GM19467 (cell line): Measurements from ENCODE around the gene VPS26A.
A peak's percentile ranks its signal among the peaks of the same experiment; 100 is the strongest.
"Not testable (repeated sequence)": the region's sequence is repeated elsewhere in the genome, so short reads cannot be mapped to it uniquely, and the experiment has no call there.

Experiments used
- ATAC-seq: cut with Tn5 transposase; IDR thresholded peaks from one replicate; pipeline ENCODE4 v1.9.1; 2021; ENCODE audit warnings: mild to moderate bottlenecking, moderate library complexity; ENCODE audit not compliant: unreplicated experiment

Gene VPS26A

DNA sequence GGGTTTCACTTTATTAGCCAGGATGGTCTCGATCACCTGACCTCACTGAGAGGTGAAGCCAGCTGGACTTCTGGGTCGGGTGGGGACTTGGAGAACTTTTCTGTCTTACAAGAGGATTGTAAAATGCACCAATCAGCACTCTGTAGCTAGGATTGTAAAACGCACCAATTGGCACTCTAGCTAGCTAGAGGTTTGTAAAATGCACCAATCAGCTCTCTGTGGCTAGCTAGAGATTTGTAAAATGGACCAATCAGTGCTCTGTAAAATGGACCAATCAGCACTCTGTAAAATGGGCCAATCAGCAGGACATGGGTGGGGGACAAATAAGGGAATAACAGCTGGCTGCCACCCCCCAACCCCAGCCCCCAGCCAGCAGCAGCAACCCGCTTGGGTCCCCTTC lies 51.3 kb downstream of the VPS26A start:
- ATAC-seq = not testable (repeated sequence)

DNA sequence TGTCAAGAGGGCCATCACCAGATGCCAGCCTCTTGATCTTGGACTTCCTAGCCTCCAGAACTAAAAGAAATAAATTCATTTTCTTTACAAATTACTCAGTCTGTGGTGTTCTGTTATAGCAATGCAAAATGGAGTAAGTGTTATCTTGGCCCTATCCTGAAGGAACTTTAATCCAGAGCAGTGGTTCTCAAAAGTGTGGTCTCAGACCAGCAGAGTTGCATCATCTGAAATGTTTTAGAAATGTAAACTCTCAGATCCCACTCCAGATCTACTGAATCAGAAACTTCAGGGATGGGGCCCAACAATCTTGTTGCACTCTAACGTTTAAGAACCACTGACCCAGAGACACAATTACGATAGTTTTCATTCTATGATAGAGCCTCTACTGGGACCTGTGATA lies 52.8 kb downstream of the VPS26A start:
- ATAC-seq = no peak

DNA sequence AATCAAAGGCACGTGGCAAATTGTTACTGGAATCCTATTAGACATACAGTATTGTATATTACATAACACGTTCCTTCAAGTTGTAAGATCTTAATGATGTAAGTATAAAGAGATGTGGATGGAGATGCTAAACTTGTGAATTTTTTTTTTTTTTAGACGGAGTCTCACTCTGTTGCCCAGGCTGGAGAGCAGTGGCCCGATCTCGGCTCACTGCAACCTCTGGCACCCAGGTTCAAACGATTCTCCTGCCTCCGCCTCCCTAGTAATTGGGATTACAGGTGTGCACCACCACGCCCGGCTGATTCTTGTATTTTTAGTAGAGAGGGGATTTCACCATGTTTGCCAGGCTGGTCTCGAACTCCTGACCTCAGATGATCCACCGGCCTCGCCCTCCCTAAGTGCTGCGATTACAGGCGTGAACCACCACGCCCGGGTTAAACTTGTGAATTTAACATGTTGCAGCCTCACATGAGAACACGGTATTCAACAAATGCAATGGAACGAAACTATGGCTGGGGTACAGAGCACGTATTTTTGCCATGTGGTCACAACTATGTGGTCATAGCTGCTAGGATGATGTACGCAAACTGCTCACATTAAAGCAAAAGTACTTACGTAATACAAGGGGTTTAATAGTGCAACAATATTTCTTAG lies 55.2 kb downstream of the VPS26A start:
- peak; percentile 24 for ATAC-seq

DNA sequence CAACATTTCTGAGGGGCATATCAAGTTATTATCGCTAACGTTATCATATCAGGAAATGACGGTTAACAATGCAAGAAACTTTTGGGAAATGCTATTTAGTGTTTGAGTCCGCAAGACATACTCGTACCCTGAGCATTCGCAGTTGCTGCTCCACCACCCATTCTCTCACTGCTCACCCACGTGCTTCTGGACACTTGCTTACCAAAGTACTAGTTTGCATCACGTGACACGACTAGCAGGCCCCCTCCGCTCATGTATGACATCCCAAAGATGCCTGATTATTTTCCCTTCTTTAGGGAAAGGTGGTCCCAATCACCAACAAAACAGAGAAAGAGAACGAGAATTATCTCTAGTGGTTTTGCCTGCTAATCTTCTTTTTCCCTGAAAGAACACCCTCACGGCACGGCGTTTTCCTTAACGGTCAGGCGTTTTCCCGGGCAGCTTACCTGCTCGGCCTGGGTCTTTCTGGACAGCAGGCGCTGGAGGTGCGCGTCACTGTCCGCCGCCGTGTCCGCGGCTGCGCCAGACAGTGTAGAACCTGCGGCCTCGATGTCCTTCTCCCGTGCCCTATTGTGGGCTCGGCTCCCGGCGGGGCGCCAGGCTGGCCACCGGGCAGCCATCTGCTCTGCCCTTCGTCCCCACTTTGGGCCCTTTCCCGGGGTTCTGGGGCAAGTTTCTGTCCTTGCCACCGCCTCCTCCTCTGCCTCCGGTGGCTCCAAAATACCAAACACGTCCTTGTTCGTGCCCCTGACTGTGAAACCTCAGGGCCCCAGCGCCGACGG lies 56.0 kb downstream of the VPS26A start, which contains the start of gene SUPV3L1:
Gene SUPV3L1, plus strand, starts transcription at position 492 of the 782 bp plus-strand sequence. Its CDS starts 58 bp downstream, at position 550.
- peak; percentile 80 for ATAC-seq

- ATAC-seq = no peak
Measured at GRCh38 chr10:69180525-69181204, 56.7 kb downstream of the VPS26A start.

- ATAC-seq = no peak
Measured at GRCh38 chr10:69181433-69181832, 57.5 kb downstream of the VPS26A start.

- ATAC-seq = no peak
Measured at GRCh38 chr10:69182005-69182404, 58.0 kb downstream of the VPS26A start.

- no peak for ATAC-seq
Measured at GRCh38 chr10:69186524-69186923, 62.5 kb downstream of the VPS26A start.

DNA sequence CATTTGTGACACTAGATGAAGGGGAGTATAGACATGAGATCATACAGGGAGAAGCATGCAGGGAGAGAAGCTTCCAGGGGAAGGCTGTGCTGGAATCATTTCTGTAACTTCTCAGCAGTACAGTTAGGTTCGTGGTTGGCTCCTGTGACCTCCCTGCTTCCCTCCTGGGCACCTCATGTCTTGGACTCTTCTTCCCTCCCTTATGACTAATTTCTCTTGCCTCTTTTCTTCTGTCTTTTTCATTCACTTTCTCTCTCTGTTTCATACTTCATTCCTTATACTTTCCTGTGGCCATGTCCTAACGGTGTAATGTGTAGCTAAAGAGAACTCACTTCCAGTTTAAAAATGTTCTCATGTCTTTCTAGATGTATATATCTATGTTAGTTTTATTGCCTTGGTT lies 77.1 kb downstream of the VPS26A start:
- no peak for ATAC-seq

DNA sequence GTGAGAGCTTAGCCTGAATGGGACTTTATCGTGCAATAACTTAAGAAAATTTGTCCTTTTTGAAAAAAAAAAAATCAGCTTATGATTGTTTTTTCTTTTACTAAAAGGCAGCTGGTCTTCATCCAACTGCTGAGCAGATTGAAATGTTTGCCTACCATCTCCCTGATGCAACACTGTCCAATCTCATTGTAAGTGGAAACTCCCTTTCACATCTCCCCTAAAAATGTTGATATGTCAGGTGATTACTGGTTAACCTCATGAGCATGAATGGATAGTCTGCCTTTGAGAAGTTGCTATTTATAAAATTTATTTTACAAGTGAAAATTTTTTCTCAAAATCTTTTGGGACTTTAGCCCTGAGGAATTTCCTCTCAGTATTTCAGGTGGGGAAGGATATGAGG lies 78.4 kb downstream of the VPS26A start:
- no peak for ATAC-seq

- ATAC-seq = no peak
Measured at GRCh38 chr10:69208761-69209160, 84.8 kb downstream of the VPS26A start.

DNA sequence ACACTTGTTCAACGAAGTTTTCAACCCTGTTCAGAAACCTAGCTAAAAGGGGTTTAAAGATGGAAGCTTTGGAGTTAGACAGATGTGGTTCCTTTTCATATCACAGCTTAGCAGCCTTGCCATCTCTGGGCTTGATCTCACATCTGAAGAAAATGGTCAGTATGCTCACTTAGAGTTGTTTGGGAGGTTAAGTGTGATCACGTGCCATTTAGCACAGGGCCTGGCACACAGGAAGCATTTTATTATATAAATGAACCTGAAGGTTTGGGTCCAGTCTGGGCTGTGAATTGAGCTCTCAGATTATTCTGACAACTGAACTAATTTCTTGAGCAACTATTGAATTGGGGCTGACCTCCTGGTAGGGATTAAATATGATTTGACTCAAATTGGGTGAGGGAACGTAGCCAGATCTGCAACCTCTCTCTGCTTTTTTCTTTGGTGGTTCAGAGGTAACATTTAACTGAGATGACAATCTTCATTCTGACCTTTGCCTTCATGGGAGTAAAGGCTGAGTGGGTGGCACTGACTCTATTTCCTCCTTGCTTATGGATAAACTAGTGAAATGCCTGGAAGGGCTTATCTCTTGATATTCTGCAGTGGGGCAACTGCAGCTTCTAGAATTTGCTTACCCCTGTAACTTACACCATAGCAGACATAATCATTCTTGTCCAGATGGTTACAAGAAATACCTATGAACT lies 86.0 kb downstream of the VPS26A start:
- no peak for ATAC-seq

GRCh38 chr10:69211104-69211503 lies 87.1 kb downstream of the VPS26A start:
- no peak for ATAC-seq

DNA sequence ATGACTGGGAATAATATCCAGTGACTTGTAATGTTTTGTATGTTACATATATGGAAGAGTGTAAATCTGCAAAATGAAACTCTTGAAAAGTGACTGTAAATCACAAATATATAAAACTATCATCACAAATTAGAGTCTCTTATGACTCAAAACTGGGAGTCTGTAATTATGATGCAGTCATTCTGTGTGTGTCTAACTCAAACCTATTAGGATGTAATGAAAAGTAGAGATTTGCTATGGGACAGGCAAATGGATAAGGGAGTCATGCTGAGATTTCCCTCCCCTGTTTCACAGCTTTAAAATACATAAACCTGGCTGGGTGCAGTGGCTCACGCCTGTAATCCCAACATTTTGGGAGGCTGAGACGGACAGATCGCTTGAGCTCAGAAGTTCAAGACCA lies 87.5 kb downstream of the VPS26A start:
- ATAC-seq = no peak

DNA sequence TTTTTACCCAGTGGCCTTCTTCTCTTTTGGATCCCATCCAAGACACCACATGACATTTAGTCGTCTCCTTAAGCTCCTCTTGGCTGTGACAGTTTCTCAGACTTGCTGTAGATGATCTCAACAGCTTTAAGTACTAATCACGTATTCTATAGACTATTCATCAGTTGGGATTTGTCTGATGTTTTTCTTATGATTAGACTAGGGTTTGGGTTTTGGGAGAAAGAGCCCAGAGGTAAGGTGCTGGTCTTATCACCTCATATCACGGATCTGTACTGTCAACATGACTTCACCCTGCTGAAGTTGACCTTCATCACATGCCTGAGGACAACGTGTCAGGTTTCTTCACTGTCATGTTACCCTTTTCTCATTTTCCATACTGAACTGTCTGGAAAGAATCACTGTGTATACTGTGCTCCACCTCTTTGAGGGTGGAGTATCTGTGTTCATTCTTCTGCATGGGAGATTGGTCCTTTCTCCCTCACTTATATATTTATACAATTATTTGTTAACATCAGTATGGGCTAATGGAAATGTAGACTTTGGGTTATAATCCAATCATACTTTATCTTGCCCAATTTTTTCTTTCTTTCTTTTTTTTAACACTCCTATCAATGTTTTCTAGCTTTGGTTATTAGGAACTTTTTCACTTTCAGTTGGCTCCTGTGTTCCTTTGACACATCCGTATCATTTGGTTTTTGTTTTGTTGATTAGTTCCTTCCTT lies 89.8 kb downstream of the VPS26A start:
- no peak for ATAC-seq

GRCh38 chr10:69214666-69215131 lies 90.7 kb downstream of the VPS26A start:
- ATAC-seq = no peak

DNA sequence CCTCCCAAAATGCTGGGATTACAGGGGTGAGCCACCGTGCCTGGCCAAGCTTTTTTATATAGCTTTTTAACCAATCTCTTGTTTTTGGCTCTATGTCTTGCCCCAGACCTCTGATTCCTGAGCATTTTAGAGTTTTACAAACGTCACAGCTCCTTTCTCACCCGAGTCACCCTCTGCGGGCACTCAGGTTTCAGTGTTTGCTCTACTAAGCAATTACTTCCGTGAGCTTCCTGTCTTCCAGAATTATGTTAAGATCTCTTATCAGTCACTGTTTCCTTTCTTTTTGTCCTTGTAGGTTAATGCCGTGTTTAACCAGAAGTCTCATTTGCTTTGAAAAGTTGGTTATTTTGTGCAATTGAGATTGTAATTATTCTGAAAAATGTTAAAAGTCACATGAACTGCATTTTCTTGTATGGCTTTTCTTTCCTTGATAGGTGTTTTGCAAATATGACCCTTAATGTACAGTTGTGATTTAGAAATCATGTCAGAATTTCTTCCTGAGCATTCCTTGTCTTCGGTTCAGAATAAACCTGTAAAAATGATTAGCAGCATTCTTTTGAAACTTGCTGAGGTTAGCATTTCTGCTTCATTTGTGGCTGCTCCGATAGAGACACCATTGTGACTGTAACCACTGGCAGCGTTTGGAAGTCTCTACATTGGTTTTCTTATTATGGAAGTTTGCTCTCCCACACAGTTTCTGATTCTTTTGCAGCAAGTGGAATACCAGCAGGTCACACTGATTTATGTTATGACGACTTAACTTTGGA lies 91.6 kb downstream of the VPS26A start:
- no peak for ATAC-seq

DNA sequence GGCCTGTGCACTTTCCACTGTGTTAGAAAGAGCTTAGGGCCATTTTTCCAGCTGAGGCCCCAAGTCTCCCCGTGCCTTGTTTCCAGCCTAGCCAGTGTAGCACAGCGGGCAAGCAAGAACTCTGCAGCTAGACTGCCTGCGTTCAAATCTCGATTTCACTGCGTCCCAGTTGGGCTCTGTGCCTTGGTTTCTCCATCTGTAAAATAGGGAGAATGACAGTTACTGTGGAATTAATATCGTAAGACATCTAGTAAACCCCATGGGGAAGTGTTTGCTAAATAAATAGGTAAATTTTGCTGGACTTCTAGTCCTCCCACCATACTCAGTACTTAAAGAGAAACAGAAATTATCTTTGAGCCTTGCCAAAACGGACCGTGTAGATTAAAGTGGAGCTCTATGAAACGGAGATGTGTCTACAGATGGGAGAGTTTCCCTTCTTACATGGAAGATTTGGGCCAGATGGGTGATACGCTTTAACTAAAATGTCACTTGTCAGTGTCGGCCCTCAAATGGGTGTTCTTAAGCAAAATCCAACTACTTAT lies 92.7 kb downstream of the VPS26A start:
- ATAC-seq = no peak

GRCh38 chr10:69217119-69217754 lies 93.3 kb downstream of the VPS26A start:
- no peak for ATAC-seq
